ENCODE results near the gene ABCG1.

DNA sequence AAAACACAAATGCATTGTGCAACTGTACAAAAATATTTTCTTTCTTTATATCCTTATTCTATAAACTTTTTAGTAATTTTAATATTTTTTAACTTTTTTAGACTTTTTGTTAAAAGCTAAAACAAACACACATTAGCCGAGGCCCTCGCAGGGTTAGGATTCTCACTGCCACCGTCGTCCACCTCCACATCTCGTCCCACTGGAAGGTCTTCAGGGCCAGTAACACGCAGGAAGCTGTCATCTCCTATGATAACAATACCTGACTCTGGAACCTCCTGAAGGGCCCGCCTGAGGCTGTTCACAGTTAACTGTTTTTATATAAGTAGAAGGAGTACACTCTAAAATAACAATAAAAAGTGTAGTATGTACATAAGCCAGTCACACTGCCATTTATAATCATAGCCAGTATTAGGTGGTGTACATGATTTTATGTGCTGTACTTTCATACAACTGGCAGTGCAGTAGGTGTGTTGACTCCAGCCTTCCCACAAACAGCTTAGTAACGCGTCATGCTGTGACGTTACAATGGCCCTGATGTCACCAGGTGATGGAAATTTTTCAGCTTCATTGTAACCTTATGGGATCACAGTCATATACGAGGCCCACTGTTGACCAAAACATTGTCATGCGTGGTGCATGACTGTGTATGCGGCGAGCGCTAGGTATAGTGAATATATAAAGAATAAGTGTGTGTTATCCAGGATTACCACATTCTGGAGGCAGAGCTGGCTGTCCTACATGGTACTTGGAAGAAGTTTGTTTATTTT, 123.0 kb downstream of the ABCG1 start:
- TF ChIP-seq CTCF (IDR thresholded peaks at IDR 0.05) (no peak), ZFX (IDR thresholded peaks at IDR 0.05; ENCODE audit: borderline replicate concordance) (no peak)
